H1 (cell line): Measurements from ENCODE around the gene NDUFAF7. TPM values are rescaled to one million over a fixed set of nuclear protein-coding genes. Genes with fewer than 3 reads are reported as not detected.

Experiments used
- CTCF ChIA-PET: fragments of 300-600 bp; sonication (Branson Sonifier 250); formaldehyde crosslinking; loops from one replicate; lab custom pipeline; 2021; ENCODE audit not compliant: partially characterized antibody; lab: Charles Lee
- POLR2A ChIA-PET: fragments of 300-600 bp; sonication (Branson Sonifier 250); formaldehyde crosslinking; loops from one replicate; lab custom pipeline; 2021; ENCODE audit warnings: inconsistent platforms; ENCODE audit not compliant: partially characterized antibody; lab: Charles Lee
- DNase-seq, 2 experiments: peaks; one replicate each; pipeline versions ENCODE4 v3.0.0 to v3.0.0-alpha.2; 2010 to 2022; ENCODE audit warnings: low spot score in 2 of 2, low read depth in 1 of 2, mixed read lengths in 1 of 2
- FAIRE-seq: peaks from 2 replicates; lab custom pipeline; 2011; peaks lifted over from hg19 to GRCh38; lab: Jason Lieb, UNC
- H2AFZ ChIP-seq: 2 replicates; pipeline ENCODE4 v1.8.1; 2012; ENCODE audit warnings: low read length, inconsistent platforms
- H2AK5ac ChIP-seq: 2 replicates; pipeline ENCODE4 v1.6.1; 2013; ENCODE audit warnings: low read depth, low read length
- H2BK120ac ChIP-seq: replicated peaks from 2 replicates; pipeline ENCODE3; 2013; ENCODE audit warnings: low read depth, low read length, inconsistent platforms
- H2BK12ac ChIP-seq: 2 replicates; pipeline ENCODE4 v1.6.1; 2013; ENCODE audit warnings: low read depth, low read length
- H2BK15ac ChIP-seq: 2 replicates; pipeline ENCODE4 v1.6.1; 2013; ENCODE audit warnings: low read length
- H2BK20ac ChIP-seq: 2 replicates; pipeline ENCODE4 v1.6.1; 2013; ENCODE audit warnings: low read length
- H2BK5ac ChIP-seq: 2 replicates; pipeline ENCODE4 v1.6.1; 2013; ENCODE audit warnings: low read depth, low read length
- H3K14ac ChIP-seq: 2 replicates; pipeline ENCODE4 v1.6.1; 2013; ENCODE audit warnings: inconsistent platforms; ENCODE audit not compliant: insufficient read length
- H3K18ac ChIP-seq: 2 replicates; pipeline ENCODE4 v1.6.1; 2013; ENCODE audit warnings: low read length; ENCODE audit errors: extremely low read depth
- H3K23ac ChIP-seq: 2 replicates; pipeline ENCODE4 v1.6.1; 2013; ENCODE audit warnings: inconsistent platforms; ENCODE audit not compliant: insufficient read length
- H3K23me2 ChIP-seq: 2 replicates; pipeline ENCODE4 v1.6.1; 2013; ENCODE audit warnings: low read depth, low read length
- H3K27ac ChIP-seq: 2 replicates; pipeline ENCODE4 v1.6.1; 2011; ENCODE audit warnings: low read depth, low read length, inconsistent platforms
- H3K27me3 ChIP-seq, 4 experiments: replicated peaks in 1 of 4; 1 replicate in 1 of 4; 2 replicates in 3 of 4; pipeline versions ENCODE4 v1.6.1 to v1.8.1; 2011 to 2013; ENCODE audit warnings: low read length in 3 of 4, mild to moderate bottlenecking in 3 of 4, inconsistent platforms in 2 of 4, mixed read lengths in 2 of 4, moderate library complexity in 1 of 4; ENCODE audit not compliant: control insufficient read depth in 3 of 4, insufficient read depth in 3 of 4; ENCODE audit errors: extremely low read depth in 1 of 4
- H3K36me3 ChIP-seq, 4 experiments: 2 replicates each; pipeline versions ENCODE4 v1.6.1 to v1.8.1; 2011 to 2013; ENCODE audit warnings: mild to moderate bottlenecking in 4 of 4, low read length in 3 of 4, moderate library complexity in 2 of 4, control low read depth in 1 of 4, inconsistent platforms in 1 of 4; ENCODE audit not compliant: insufficient read depth in 4 of 4, control insufficient read depth in 2 of 4
- H3K4ac ChIP-seq: replicated peaks from 2 replicates; pipeline ENCODE3; 2013; ENCODE audit warnings: low read length, low read depth, mixed read lengths, inconsistent platforms; ENCODE audit not compliant: insufficient read length
- H3K4me1 ChIP-seq, 4 experiments: replicated peaks in 1 of 4; 1 replicate in 1 of 4; 2 replicates in 3 of 4; pipeline versions ENCODE4 v1.6.1 to v1.8.1; 2011 to 2013; ENCODE audit warnings: low read length in 3 of 4, inconsistent platforms in 2 of 4, mixed read lengths in 1 of 4; ENCODE audit not compliant: insufficient read depth in 4 of 4, control insufficient read depth in 3 of 4
- H3K4me2 ChIP-seq, 2 experiments: 2 replicates each; pipeline versions ENCODE4 v1.6.1 to v1.8.1; 2011 to 2013; ENCODE audit warnings: low read depth in 2 of 2, low read length in 2 of 2, control low read depth in 1 of 2, inconsistent platforms in 1 of 2, mild to moderate bottlenecking in 1 of 2; ENCODE audit not compliant: insufficient read depth in 1 of 2
- H3K4me3 ChIP-seq, 4 experiments: fragments of 200-600, 300-600 bp in 1 of 4; sonication (generic), shearing (Covaris generic), sonication (Bioruptor Twin) in 1 of 4; 2 replicates each; pipeline versions ENCODE4 v1.5.1 to v1.8.1; 2011 to 2016; ENCODE audit warnings: low read length in 4 of 4, low read depth in 3 of 4, control low read depth in 2 of 4, inconsistent platforms in 2 of 4, mild to moderate bottlenecking in 2 of 4, mixed read lengths in 1 of 4, moderate library complexity in 1 of 4; ENCODE audit not compliant: insufficient read depth in 2 of 4; ENCODE audit errors: extremely low read depth in 1 of 4
- H3K56ac ChIP-seq: replicated peaks from 2 replicates; pipeline ENCODE3; 2013; ENCODE audit warnings: low read depth, mild to moderate bottlenecking, mixed read lengths, low read length, inconsistent platforms; ENCODE audit not compliant: insufficient read length
- H3K79me1 ChIP-seq: 2 replicates; pipeline ENCODE4 v1.6.1; 2013; ENCODE audit warnings: low read depth, low read length, control low read depth
- H3K79me2 ChIP-seq, 2 experiments: 2 replicates each; pipeline versions ENCODE4 v1.6.1 to v1.8.1; 2012 to 2013; ENCODE audit warnings: low read length in 2 of 2, mild to moderate bottlenecking in 2 of 2, inconsistent platforms in 1 of 2; ENCODE audit not compliant: insufficient read depth in 2 of 2, control insufficient read depth in 1 of 2
- H3K9ac ChIP-seq, 4 experiments: replicated peaks in 1 of 4; 1 replicate in 1 of 4; 2 replicates in 3 of 4; pipeline versions ENCODE4 v1.6.1 to v1.8.1; 2011 to 2013; ENCODE audit warnings: low read depth in 3 of 4, low read length in 3 of 4, control low read depth in 2 of 4, mild to moderate bottlenecking in 2 of 4, moderate library complexity in 2 of 4, inconsistent platforms in 1 of 4; ENCODE audit errors: extremely low read depth in 1 of 4
- H3K9me3 ChIP-seq, 2 experiments: 2 replicates each; pipeline versions ENCODE4 v1.6.1 to v1.8.1; 2012 to 2013; ENCODE audit warnings: mild to moderate bottlenecking in 2 of 2, moderate library complexity in 2 of 2, control low read depth in 1 of 2, inconsistent platforms in 1 of 2, low read depth in 1 of 2, low read length in 1 of 2, mixed read lengths in 1 of 2; ENCODE audit not compliant: insufficient read depth in 2 of 2
- H4K20me1 ChIP-seq, 2 experiments: replicated peaks in 1 of 2; 2 replicates each; pipeline versions ENCODE3 to v1.8.1; 2011 to 2013; ENCODE audit warnings: inconsistent platforms in 2 of 2, low read length in 2 of 2, mild to moderate bottlenecking in 1 of 2; ENCODE audit not compliant: insufficient read depth in 2 of 2, control insufficient read depth in 1 of 2
- H4K5ac ChIP-seq: 2 replicates; pipeline ENCODE4 v1.6.1; 2013; ENCODE audit warnings: low read length, low read depth, mixed read lengths, inconsistent platforms; ENCODE audit not compliant: insufficient read length
- H4K8ac ChIP-seq: 2 replicates; pipeline ENCODE4 v1.8.0; 2013; ENCODE audit warnings: mild to moderate bottlenecking, moderate library complexity, low read length, inconsistent platforms; ENCODE audit not compliant: insufficient read depth; ENCODE audit errors: extremely low read depth
- H4K91ac ChIP-seq: replicated peaks from 2 replicates; pipeline ENCODE3; 2013; ENCODE audit warnings: low read length, mixed read lengths, inconsistent platforms; ENCODE audit not compliant: insufficient read length
- HDAC6 ChIP-seq: IDR thresholded peaks from one replicate; pipeline ENCODE4 v1.7.1; 2012; ENCODE audit warnings: low read depth, mild to moderate bottlenecking, inconsistent platforms, low read length, moderate library complexity
- KDM4A ChIP-seq: IDR thresholded peaks from one replicate; pipeline ENCODE4 v1.7.1; 2012; ENCODE audit warnings: low read depth, mild to moderate bottlenecking, moderate library complexity, low read length, inconsistent platforms; ENCODE audit not compliant: severe bottlenecking
- NANOG ChIP-seq: IDR thresholded peaks from 2 replicates; pipeline ENCODE4 v1.6.1; 2011; ENCODE audit warnings: low read length, low read depth, mild to moderate bottlenecking, inconsistent platforms; ENCODE audit not compliant: insufficient read depth, poor library complexity, severe bottlenecking
- POLR2A ChIP-seq, 2 experiments: IDR thresholded peaks; 1 replicate in 1 of 2; 2 replicates in 1 of 2; pipeline ENCODE4 v1.6.1; 2011; ENCODE audit warnings: low read depth in 2 of 2, low read length in 2 of 2, mild to moderate bottlenecking in 2 of 2; ENCODE audit errors: control extremely low read depth in 1 of 2
- SIN3A ChIP-seq, 2 experiments: IDR thresholded peaks in 1 of 2; conservative IDR thresholded peaks in 1 of 2; 2 replicates each; pipeline ENCODE4 v1.6.1; 2011 to 2012; ENCODE audit warnings: low read length in 2 of 2, improper control_type of control experiment in 1 of 2, low read depth in 1 of 2, mild to moderate bottlenecking in 1 of 2
- TBP ChIP-seq: IDR thresholded peaks from 2 replicates; pipeline ENCODE4 v1.6.1; 2011; ENCODE audit warnings: low read depth, low read length, improper control_type of control experiment
- WGBS, 2 experiments: shearing (Covaris generic) in 1 of 2; methylation state at CpG; one replicate each; pipeline versions ENCODE4 v1.1.6 to v1.1.7; 2013 to 2015; ENCODE audit warnings: low lambda C conversion rate in 2 of 2, mixed read lengths in 2 of 2, inconsistent platforms in 1 of 2, low coverage in 1 of 2, missing lambda C conversion rate in 1 of 2; ENCODE audit not compliant: insufficient replicate concordance in 2 of 2, insufficient coverage in 1 of 2, insufficient read length in 1 of 2; ENCODE audit errors: extremely low coverage in 1 of 2, missing lambda C conversion rate in 1 of 2; 5-methylcytosine and 5-hydroxymethylcytosine counted together
- polyA plus RNA-seq, 7 experiments: library from polyadenylated mRNA; depleted of rRNA in 3 of 7; stranded (reverse) in 5 of 7; unstranded in 2 of 7; fragments of >200 nt in 5 of 7; fragments of 200-250 nt in 2 of 7; gene quantifications; 1 replicate in 5 of 7; 2 replicates in 1 of 7; 4 replicates in 1 of 7; pipeline versions ENCODE4 v1.2.1 to v1.2.3, GENCODE V29; 2011 to 2013; ENCODE audit warnings: missing spikeins in 2 of 7, mixed read lengths in 2 of 7
- total RNA-seq: library from RNA; stranded (reverse); fragmentation: NEBNext Ultra II Directional; extraction: Animal tissue kit (Norgen Biotek cat#: 25700); gene quantifications from 2 replicates; pipeline ENCODE4 v1.2.1, GENCODE V29; 2021

NDUFAF7 gene
- total and polyA plus RNA-seq, 2 of the 8 experiments (the other 6 are each of a cell fraction or from before 2014, with no cell fraction given) = 50.2 to 56.0 TPM

- Histone ChIP-seq H4K91ac (no peak overlapping the region), H3K14ac (no peak overlapping the region)
- POLR2A ChIA-PET = interaction anchor here (0.7 to 3.4 kb wide), 5 partner anchors 10 to 29 kb away, joined by 3 to 14 read pairs (median 4); no protein-coding TSS in a partner anchor
- no peak for TF ChIP-seq KDM4A
- 0 out of 4 replicates have a peak, but pooled peaks have one; percentile 54 to 70 for TF ChIP-seq SIN3A (conservative IDR thresholded peaks at IDR 0.05 in 1 of 2, IDR thresholded peaks at IDR 0.05 in 1 of 2; ENCODE audit: low read depth in 1 of 2, low read length in 2 of 2)
- peak in 1 of 2 experiments; percentile 12; a peak in 1 of 3 replicates for TF ChIP-seq POLR2A (IDR thresholded peaks at IDR 0.05; ENCODE audit: control extremely low read depth in 1 of 2, low read depth in 2 of 2, low read length in 2 of 2)
- TF ChIP-seq NANOG = no peak
- 0 out of 2 replicates have a peak, but pooled peaks have one; percentile 14 for TF ChIP-seq TBP
- TF ChIP-seq HDAC6 = no peak
- TF ChIP-seq, all 59 proteins: peak for 3
- peak overlapping the region; percentile 41 for H2BK5ac ChIP-seq
- WGBS, 2 experiments = 6% methylated on average over 8 of the region's 8 CpGs; no CpG with 5 or more reads in 1 of the 2 experiments
- H3K56ac ChIP-seq = peak overlapping the region; percentile 59
- no peak overlapping the region for H2AK5ac ChIP-seq
- peak overlapping the region; percentile 55 to 88 (median 85) for H3K9ac ChIP-seq
- H3K23ac ChIP-seq = no peak overlapping the region
- H3K27ac ChIP-seq = peak overlapping the region; percentile 76; the same call in 1 of the 2 replicates
- H3K79me2 ChIP-seq = peaks cover 70 to 95% of the 10 kb centered on the region in 2 experiments
- H3K79me1 ChIP-seq = peaks cover 14% of the 10 kb centered on the region; the same call in 1 of the 2 replicates
- peaks cover 18% of the 10 kb centered on the region for H3K23me2 ChIP-seq
- no peak overlapping the region for H4K8ac ChIP-seq
- no peak overlapping the region for H2BK20ac ChIP-seq
- peak overlapping the region; percentile 95 to 98 (median 96) for H3K4me3 ChIP-seq
- H2BK15ac ChIP-seq = no peak overlapping the region
- H3K9me3 ChIP-seq = no peaks in the 10 kb centered on the region
- H3K4me1 ChIP-seq = peaks cover 7 to 19% (median 12%) of the 10 kb centered on the region in 4 experiments
- CTCF ChIA-PET = no interaction called here
- H3K4me2 ChIP-seq = peak overlapping the region; percentile 94 to 99
- H2AFZ ChIP-seq = no peak overlapping the region
- no peak overlapping the region for H4K5ac ChIP-seq
- no peak overlapping the region for H3K4ac ChIP-seq
- peaks cover 2 to 6% of the 10 kb centered on the region in 2 experiments for H4K20me1 ChIP-seq
- H2BK12ac ChIP-seq = no peak overlapping the region
- no peaks in the 10 kb centered on the region for H3K27me3 ChIP-seq
- H3K36me3 ChIP-seq = peaks cover 6 to 54% (median 21%) of the 10 kb centered on the region in 4 experiments; a peak in 7 of 8 replicates
- H2BK120ac ChIP-seq = no peak overlapping the region
- H3K18ac ChIP-seq = 0 out of 2 replicates have a peak overlapping the region, but pooled peaks have one; percentile 97
- DNase-seq = no peak
- FAIRE-seq = no peak
These were observed 877 bp upstream of the NDUFAF7 start for GRCh38 chr2:37230581-37230980.
